Panc1 (cell line): ENCODE measurements around the gene PCIF1. TPM values are rescaled to one million over a fixed set of nuclear protein-coding genes. Genes with fewer than 3 reads are reported as not detected.

ENCODE experiments used
- total RNA-seq: library from RNA; stranded (reverse); gene quantifications from one replicate; pipeline ENCODE4 v1.2.1, GENCODE V29; 2021; ENCODE audit not compliant: unreplicated experiment

The PCIF1 gene
- total RNA-seq, 1 experiment from 2014 or later: 24.6 TPM

Other genes starting within 250 kb of the PCIF1 start
- not detected for gene WFDC13, start 232.6 kb upstream of the PCIF1 start, total RNA-seq
- gene WFDC10B, start 229.7 kb upstream of the PCIF1 start, total RNA-seq: not detected
- gene SPINT4, start 212.3 kb upstream of the PCIF1 start, total RNA-seq: not detected
- 1.1 TPM for gene WFDC3, start 142.8 kb upstream of the PCIF1 start, total RNA-seq
- gene DNTTIP1, start 142.7 kb upstream of the PCIF1 start, total RNA-seq: 48.8 TPM
- gene UBE2C, start 122.0 kb upstream of the PCIF1 start, total RNA-seq: 173 TPM
- 0.26 TPM for gene TNNC2, start 107.4 kb upstream of the PCIF1 start, total RNA-seq
- 25.7 TPM for gene SNX21, start 100.9 kb upstream of the PCIF1 start, total RNA-seq
- 21.1 TPM for gene ACOT8, start 77.3 kb upstream of the PCIF1 start, total RNA-seq
- 3.6 TPM for gene ZSWIM3, start 77.1 kb upstream of the PCIF1 start, total RNA-seq
- gene ZSWIM1, start 53.5 kb upstream of the PCIF1 start, total RNA-seq: 13.4 TPM
- 1.8 TPM for gene SPATA25, start 47.1 kb upstream of the PCIF1 start, total RNA-seq
- 3.0 TPM for gene NEURL2, start 43.5 kb upstream of the PCIF1 start, total RNA-seq
- gene CTSA, start 43.3 kb upstream of the PCIF1 start, total RNA-seq: 232 TPM
- 17.7 TPM for gene PLTP, start 22.5 kb upstream of the PCIF1 start, total RNA-seq
- 31.1 TPM for gene ZNF335, start 37.5 kb downstream of the PCIF1 start, total RNA-seq
- 0.26 TPM for gene MMP9, start 74.2 kb downstream of the PCIF1 start, total RNA-seq
- 11.8 TPM for gene SLC12A5, start 94.5 kb downstream of the PCIF1 start, total RNA-seq
- 30.6 TPM for gene NCOA5, start 155.3 kb downstream of the PCIF1 start, total RNA-seq
- 14.1 TPM for gene CD40, start 183.6 kb downstream of the PCIF1 start, total RNA-seq